ENCODE data around the gene PELO. TPM values are rescaled to one million over a fixed set of nuclear protein-coding genes. Genes with fewer than 3 reads are reported as not detected.
"Not testable (repeated sequence)": the region's sequence is repeated elsewhere in the genome, so short reads cannot be mapped to it uniquely, and the experiment has no call there.

PELO gene
- total and polyA plus RNA-seq, 4 donors, result 5.0 to 51.1 (median 35.6) TPM

DNA sequence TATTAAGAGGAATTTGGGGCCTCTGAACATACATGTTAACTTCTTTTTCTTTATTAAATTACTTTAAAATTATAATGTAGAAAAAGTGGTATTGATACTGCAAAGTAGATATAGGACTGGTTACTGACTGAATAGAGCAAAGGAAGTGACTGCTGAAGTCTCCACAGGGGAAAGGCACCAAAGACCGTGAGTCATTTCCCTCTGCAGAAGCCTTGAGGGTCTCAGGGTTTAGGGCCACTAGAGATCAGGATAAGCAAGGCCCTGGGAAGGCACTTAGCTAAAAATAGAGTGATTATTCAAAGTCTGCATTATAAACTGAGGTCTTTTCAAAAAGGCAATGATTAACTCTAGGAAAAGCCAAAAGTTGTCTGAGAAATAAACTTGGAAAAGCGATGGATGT is 44.7 kb upstream of the PELO start:
- Histone ChIP-seq H3K36me3 (ENCODE audit: control insufficient read depth in 4 of 4, insufficient read depth in 4 of 4, low read length in 4 of 4) (no peaks in the 10 kb centered on the region), H3K27me3 (ENCODE audit: control insufficient read depth in 3 of 3, insufficient read depth in 3 of 3, low read length in 2 of 3) (no peaks in the 10 kb centered on the region), H3K27ac (ENCODE audit: low read depth in 1 of 2, low read length in 1 of 2) (peak overlapping the region in 1 of 2 donors; percentile 9), H3K9ac (ENCODE audit: insufficient read depth in 1 of 2, low read length in 2 of 2) (no peak overlapping the region), H3K4me3 (no peak overlapping the region), H3K9me3 (ENCODE audit: control insufficient read depth in 4 of 4, insufficient read depth in 3 of 4, low read length in 3 of 4) (no peaks in the 10 kb centered on the region), H3K4me1 (ENCODE audit: control insufficient read depth in 5 of 5, insufficient read depth in 5 of 5, low read length in 5 of 5) (peaks cover 0 to 24% (median 4%) of the 10 kb centered on the region in 5 donors)
- ATAC-seq (ENCODE audit: insufficient read depth, low FRiP score), result no peak
- no peak for DNase-seq
- no peak for TF ChIP-seq CTCF (IDR thresholded peaks at IDR 0.05; ENCODE audit: control extremely low read depth, extremely low read depth)
- WGBS, 2 donors, result 68 to 73% methylated on average over 2 of the region's 2 CpGs

- Histone ChIP-seq H3K27ac (ENCODE audit: low read depth in 1 of 2, low read length in 1 of 2) (no peak overlapping the region), H3K4me1 (ENCODE audit: control insufficient read depth in 5 of 5, insufficient read depth in 5 of 5, low read length in 5 of 5) (peaks cover 0 to 18% (median 2%) of the 10 kb centered on the region in 5 donors), H3K9ac (ENCODE audit: insufficient read depth in 1 of 2, low read length in 2 of 2) (peak overlapping the region in 1 of 2 donors; percentile 8), H3K4me3 (no peak overlapping the region), H3K36me3 (ENCODE audit: control insufficient read depth in 4 of 4, insufficient read depth in 4 of 4, low read length in 4 of 4) (no peaks in the 10 kb centered on the region), H3K27me3 (ENCODE audit: control insufficient read depth in 3 of 3, insufficient read depth in 3 of 3, low read length in 2 of 3) (no peaks in the 10 kb centered on the region), H3K9me3 (ENCODE audit: control insufficient read depth in 4 of 4, insufficient read depth in 3 of 4, low read length in 3 of 4) (no peaks in the 10 kb centered on the region)
- DNase-seq (no peak), ATAC-seq (ENCODE audit: insufficient read depth, low FRiP score) (no peak)
- no peak for TF ChIP-seq CTCF (IDR thresholded peaks at IDR 0.05; ENCODE audit: control extremely low read depth, extremely low read depth)
- WGBS, 2 donors, result 63 to 81% methylated on average over 3 of the region's 3 CpGs
Observed at GRCh38 chr5:52743529-52743928, 44.2 kb upstream of the PELO start.

GRCh38 chr5:52743970-52744369 is 43.7 kb upstream of the PELO start:
- WGBS, 2 donors, result 30 to 33% methylated on average over 1 of the region's 1 CpG
- H3K4me3 ChIP-seq, result no peak overlapping the region
- peaks cover 0 to 17% (median 2%) of the 10 kb centered on the region in 5 donors for H3K4me1 ChIP-seq (ENCODE audit: control insufficient read depth in 5 of 5, insufficient read depth in 5 of 5, low read length in 5 of 5)
- H3K27me3 ChIP-seq (ENCODE audit: control insufficient read depth in 3 of 3, insufficient read depth in 3 of 3, low read length in 2 of 3), result no peaks in the 10 kb centered on the region
- H3K27ac ChIP-seq (ENCODE audit: low read depth in 1 of 2, low read length in 1 of 2), result peak overlapping the region in 1 of 2 donors; percentile 40
- DNase-seq (peak in 2 of 3 donors; percentile 73 to 86), ATAC-seq (ENCODE audit: insufficient read depth, low FRiP score) (peak; percentile 43)
- H3K36me3 ChIP-seq (ENCODE audit: control insufficient read depth in 4 of 4, insufficient read depth in 4 of 4, low read length in 4 of 4), result no peaks in the 10 kb centered on the region
- peak overlapping the region in 1 of 2 donors; percentile 8 for H3K9ac ChIP-seq (ENCODE audit: insufficient read depth in 1 of 2, low read length in 2 of 2)
- no peaks in the 10 kb centered on the region for H3K9me3 ChIP-seq (ENCODE audit: control insufficient read depth in 4 of 4, insufficient read depth in 3 of 4, low read length in 3 of 4)
- TF ChIP-seq CTCF (IDR thresholded peaks at IDR 0.05; ENCODE audit: control extremely low read depth, extremely low read depth), result no peak

GRCh38 chr5:52744867-52745458 is 42.8 kb upstream of the PELO start:
- not testable (repeated sequence) for H3K9ac ChIP-seq (ENCODE audit: insufficient read depth in 1 of 2, low read length in 2 of 2); DNase-seq; ATAC-seq (ENCODE audit: insufficient read depth, low FRiP score); H3K27me3 ChIP-seq (ENCODE audit: control insufficient read depth in 3 of 3, insufficient read depth in 3 of 3, low read length in 2 of 3); H3K36me3 ChIP-seq (ENCODE audit: control insufficient read depth in 4 of 4, insufficient read depth in 4 of 4, low read length in 4 of 4); H3K9me3 ChIP-seq (ENCODE audit: control insufficient read depth in 4 of 4, insufficient read depth in 3 of 4, low read length in 3 of 4); H3K27ac ChIP-seq (ENCODE audit: low read depth in 1 of 2, low read length in 1 of 2); H3K4me3 ChIP-seq
- WGBS, 2 donors, result 93 to 94% methylated on average over 2 of the region's 2 CpGs
- H3K4me1 ChIP-seq (ENCODE audit: control insufficient read depth in 5 of 5, insufficient read depth in 5 of 5, low read length in 5 of 5), result peaks cover 0 to 17% (median 2%) of the 10 kb centered on the region in 5 donors
